Spleen (tissue), 11 donors: ENCODE results near the gene VAV2. TPM values are rescaled to one million over a fixed set of nuclear protein-coding genes. Genes with fewer than 3 reads are reported as not detected.

Experiments used
- DNase-seq: peaks from one replicate; pipeline ENCODE4 v3.0.0-alpha.2; 2020
- H3K27ac ChIP-seq, 8 donors: fragments of 200-600 bp; sonication (generic) in 7 of 8; 1 replicate in 4 of 8; 2 replicates in 4 of 8; pipeline versions ENCODE4 v1.5.0 to v1.8.0; 2016 to 2021; ENCODE audit warnings: inconsistent platforms in 4 of 8, mild to moderate bottlenecking in 4 of 8, moderate library complexity in 1 of 8
- H3K27me3 ChIP-seq, 7 donors: fragments of 200-600 bp; sonication (generic) in 6 of 7; replicated peaks in 1 of 7; 1 replicate in 4 of 7; 2 replicates in 3 of 7; pipeline versions ENCODE4 v1.5.0 to v1.8.0; 2016 to 2021; ENCODE audit warnings: inconsistent platforms in 3 of 7, mild to moderate bottlenecking in 1 of 7
- H3K36me3 ChIP-seq, 6 donors: fragments of 200-600 bp; sonication (generic) in 5 of 6; 1 replicate in 4 of 6; 2 replicates in 2 of 6; pipeline versions ENCODE4 v1.5.0 to v1.8.0; 2016 to 2021; ENCODE audit warnings: inconsistent platforms in 2 of 6
- H3K4me1 ChIP-seq, 6 donors: fragments of 200-600 bp; sonication (generic) in 5 of 6; 1 replicate in 3 of 6; 2 replicates in 3 of 6; pipeline versions ENCODE4 v1.5.0 to v1.8.0; 2016 to 2021; ENCODE audit warnings: inconsistent platforms in 3 of 6
- H3K4me3 ChIP-seq, 8 donors: fragments of 200-600 bp; sonication (generic) in 7 of 8; 1 replicate in 4 of 8; 2 replicates in 4 of 8; pipeline versions ENCODE4 v1.5.0 to v1.8.0; 2016 to 2021; ENCODE audit warnings: inconsistent platforms in 4 of 8, mild to moderate bottlenecking in 4 of 8, moderate library complexity in 2 of 8
- H3K9me3 ChIP-seq, 8 donors: fragments of 200-600 bp; sonication (generic) in 7 of 8; 1 replicate in 4 of 8; 2 replicates in 4 of 8; pipeline versions ENCODE4 v1.5.0 to v1.8.0; 2016 to 2021; ENCODE audit warnings: inconsistent platforms in 4 of 8
- POLR2A ChIP-seq, 3 donors: fragments of 450-650 bp; IDR thresholded peaks; one replicate each; pipeline ENCODE4 v1.5.1; 2017; ENCODE audit warnings: antibody characterized with exemption in 3 of 3, mild to moderate bottlenecking in 1 of 3
- POLR2AphosphoS5 ChIP-seq, 3 donors: sonication (generic); formaldehyde crosslinking; IDR thresholded peaks; one replicate each; pipeline ENCODE4 v1.5.1; 2017; ENCODE audit warnings: antibody characterized with exemption in 3 of 3
- WGBS, 5 donors: extraction: QIAGEN DNeasy Blood & Tissue Kit in 3 of 5; methylation state at CpG; one replicate each; pipeline versions ENCODE4 v1.1.5 to v1.1.7; 2013 to 2018; 5-methylcytosine and 5-hydroxymethylcytosine counted together
- intact Hi-C: fragments of 100-400 bp; cut with DNase I; formaldehyde crosslinking; loops from one replicate; pipeline ENCODE4 v1.15.0; 2023; ENCODE audit warnings: low total_unique reads
- polyA plus RNA-seq, 3 donors: library from polyadenylated mRNA; stranded (reverse); fragments of 200-250 nt; gene quantifications; one replicate each; pipeline ENCODE4 v1.2.1, GENCODE V29; 2013
- total RNA-seq, 7 donors: library from RNA; depleted of rRNA in 3 of 7; stranded (reverse); fragments of >200 nt in 3 of 7; fragmentation: NEBNext Ultra II Directional in 4 of 7; extraction: Animal tissue kit (Norgen Biotek cat#: 25700) in 4 of 7; gene quantifications; one replicate each; pipeline versions ENCODE4 v1.1.0 to v1.2.1, GENCODE V29; 2016 to 2021
- TF ChIP-seq, protein P1 (sequence below), 11 experiments: fragments of 200-600 bp in 7 of 11; fragments of 450-650 bp in 4 of 11; sonication (generic) in 4 of 11; IDR thresholded peaks in 8 of 11; conservative IDR thresholded peaks in 3 of 11; 1 replicate in 7 of 11; 2 replicates in 4 of 11; pipeline versions ENCODE4 v1.4.0 to v1.8.0; 2016 to 2021; ENCODE audit warnings: antibody characterized with exemption in 11 of 11, inconsistent platforms in 4 of 11, mild to moderate bottlenecking in 1 of 11
- donor health status: healthy with polysubstance abuse.
- donor health status: DM: no; HTN: no; CAD: no; lungs with moderate emphysema.
- donor health status: DM: no; HTN: no; CAD: no.
- donor health status: Bipolar disorder and iron deficiency.
- donor health status: healthy.
- donor health status: DM: no; HTN: no; CAD: no.
- donor health status: DM: yes; HTN: yes; CAD: no.

The VAV2 gene
- total and polyA plus RNA-seq, 10 donors: 14.2 to 39.2 (median 23.3) TPM

DNA sequence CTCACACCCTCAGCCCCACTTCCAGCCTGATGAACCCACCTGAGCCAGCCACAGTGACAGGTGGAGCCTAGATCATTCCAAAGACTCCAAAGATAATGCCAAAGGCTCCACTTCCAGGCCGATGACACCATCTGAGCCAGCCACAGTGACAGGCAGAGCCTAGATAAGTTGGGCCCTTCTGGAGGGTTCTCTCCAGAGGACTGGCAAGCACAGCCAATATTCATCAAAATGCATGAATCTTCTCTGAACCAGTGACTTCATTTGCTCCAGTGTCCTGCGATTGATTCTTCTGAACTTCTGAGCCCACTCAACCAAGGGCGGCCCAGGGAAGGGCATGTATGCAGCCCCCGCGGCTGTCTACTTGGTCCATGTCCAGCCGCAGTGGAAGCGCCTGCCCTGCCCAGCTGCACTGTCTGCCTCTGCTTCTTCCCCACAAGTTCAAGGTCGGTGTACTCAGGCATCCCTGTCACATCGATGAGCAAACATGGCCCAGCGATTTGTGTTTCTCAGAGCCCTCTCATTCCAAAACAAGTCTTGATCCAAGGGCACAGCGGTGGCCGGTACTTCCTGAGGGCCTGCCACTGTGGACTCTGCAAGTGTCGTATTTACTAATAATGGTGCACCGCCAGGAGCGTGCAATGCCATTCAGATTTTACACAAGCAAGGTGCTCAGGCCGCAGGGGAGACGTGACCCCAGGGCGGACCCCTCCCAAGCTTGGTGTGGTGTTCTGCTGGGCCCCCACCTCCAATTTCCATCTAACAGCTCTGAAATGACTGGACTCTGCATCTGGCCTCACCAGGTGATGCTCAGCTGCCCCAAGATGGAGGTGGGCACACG is 107.0 kb downstream of the VAV2 start:
- Histone ChIP-seq H3K27ac (peak overlapping the region in 1 of 8 donors; percentile 27), H3K36me3 (peaks cover 0 to 3% (median 0%) of the 10 kb centered on the region in 6 donors), H3K4me3 (no peak overlapping the region), H3K9me3 (no peaks in the 10 kb centered on the region), H3K27me3 (no peaks in the 10 kb centered on the region), H3K4me1 (peaks cover 0 to 49% (median 6%) of the 10 kb centered on the region in 6 donors)
- intact Hi-C loops: no loop called here
- TF ChIP-seq, protein P1, sequence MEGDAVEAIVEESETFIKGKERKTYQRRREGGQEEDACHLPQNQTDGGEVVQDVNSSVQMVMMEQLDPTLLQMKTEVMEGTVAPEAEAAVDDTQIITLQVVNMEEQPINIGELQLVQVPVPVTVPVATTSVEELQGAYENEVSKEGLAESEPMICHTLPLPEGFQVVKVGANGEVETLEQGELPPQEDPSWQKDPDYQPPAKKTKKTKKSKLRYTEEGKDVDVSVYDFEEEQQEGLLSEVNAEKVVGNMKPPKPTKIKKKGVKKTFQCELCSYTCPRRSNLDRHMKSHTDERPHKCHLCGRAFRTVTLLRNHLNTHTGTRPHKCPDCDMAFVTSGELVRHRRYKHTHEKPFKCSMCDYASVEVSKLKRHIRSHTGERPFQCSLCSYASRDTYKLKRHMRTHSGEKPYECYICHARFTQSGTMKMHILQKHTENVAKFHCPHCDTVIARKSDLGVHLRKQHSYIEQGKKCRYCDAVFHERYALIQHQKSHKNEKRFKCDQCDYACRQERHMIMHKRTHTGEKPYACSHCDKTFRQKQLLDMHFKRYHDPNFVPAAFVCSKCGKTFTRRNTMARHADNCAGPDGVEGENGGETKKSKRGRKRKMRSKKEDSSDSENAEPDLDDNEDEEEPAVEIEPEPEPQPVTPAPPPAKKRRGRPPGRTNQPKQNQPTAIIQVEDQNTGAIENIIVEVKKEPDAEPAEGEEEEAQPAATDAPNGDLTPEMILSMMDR (IDR thresholded peaks at IDR 0.05 in 8 of 11, conservative IDR thresholded peaks at IDR 0.05 in 3 of 11): no peak
- TF ChIP-seq POLR2AphosphoS5 (IDR thresholded peaks at IDR 0.05): peak in 1 of 3 donors; percentile 11
- 77 to 90% (median 86%) methylated on average over 18 to 19 of the region's 19 CpGs for WGBS, 5 donors
- no peak for DNase-seq

DNA sequence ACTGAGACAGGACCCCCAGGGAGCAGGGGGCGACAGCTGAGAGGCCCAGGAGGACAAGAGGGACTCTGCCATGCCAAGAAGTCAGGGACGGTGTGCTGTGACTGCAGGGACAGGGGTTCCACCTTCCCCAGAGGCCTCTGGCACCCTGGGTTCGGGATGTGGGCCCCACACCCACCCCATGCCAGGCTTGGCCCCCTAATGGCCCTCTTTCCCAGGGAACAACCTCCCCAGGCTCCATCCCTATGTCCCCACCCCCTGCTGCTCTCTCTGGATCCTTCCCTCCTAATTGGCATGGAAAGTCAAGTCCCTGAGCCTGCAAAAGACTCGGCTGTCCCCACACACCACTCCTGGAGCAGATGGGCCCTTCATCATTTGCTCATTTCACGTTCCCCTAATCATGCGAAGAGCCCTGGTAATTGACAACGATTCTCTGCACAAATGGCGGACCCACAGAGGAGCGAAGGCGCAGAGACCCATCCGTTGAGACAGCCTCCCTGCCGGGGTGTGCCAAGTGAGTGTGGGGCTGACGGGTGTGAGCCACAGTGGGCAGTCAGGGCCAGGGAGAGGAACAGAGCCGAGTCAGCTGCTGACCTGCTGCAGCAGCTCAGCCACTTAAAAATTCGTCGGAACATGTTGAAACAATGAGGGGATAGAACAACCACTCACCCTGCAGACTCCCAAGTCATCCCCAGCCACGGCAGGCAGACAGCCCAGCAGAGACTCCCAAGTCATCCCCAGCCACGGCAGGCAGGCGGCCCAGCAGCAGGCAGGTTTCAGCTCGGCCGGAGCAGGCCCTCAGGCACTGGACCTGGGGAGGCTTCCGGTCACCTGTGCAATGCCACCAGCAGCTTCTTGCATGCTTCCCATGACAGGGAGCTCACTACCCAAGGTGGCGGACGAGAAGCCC is 109.0 kb downstream of the VAV2 start:
- Histone ChIP-seq H3K4me1 (peaks cover 0 to 49% (median 7%) of the 10 kb centered on the region in 6 donors), H3K27me3 (no peaks in the 10 kb centered on the region), H3K9me3 (no peaks in the 10 kb centered on the region), H3K4me3 (no peak overlapping the region), H3K27ac (no peak overlapping the region), H3K36me3 (peaks cover 0 to 3% (median 0%) of the 10 kb centered on the region in 6 donors)
- TF ChIP-seq POLR2AphosphoS5 (IDR thresholded peaks at IDR 0.05) (no peak), POLR2A (IDR thresholded peaks at IDR 0.05) (no peak)
- TF ChIP-seq, protein P1 (IDR thresholded peaks at IDR 0.05 in 8 of 11, conservative IDR thresholded peaks at IDR 0.05 in 3 of 11): no peak
- DNase-seq: no peak
- intact Hi-C loops: no loop called here
- WGBS, 5 donors: 92 to 95% (median 92%) methylated on average over 17 to 24 of the region's 24 CpGs

DNA sequence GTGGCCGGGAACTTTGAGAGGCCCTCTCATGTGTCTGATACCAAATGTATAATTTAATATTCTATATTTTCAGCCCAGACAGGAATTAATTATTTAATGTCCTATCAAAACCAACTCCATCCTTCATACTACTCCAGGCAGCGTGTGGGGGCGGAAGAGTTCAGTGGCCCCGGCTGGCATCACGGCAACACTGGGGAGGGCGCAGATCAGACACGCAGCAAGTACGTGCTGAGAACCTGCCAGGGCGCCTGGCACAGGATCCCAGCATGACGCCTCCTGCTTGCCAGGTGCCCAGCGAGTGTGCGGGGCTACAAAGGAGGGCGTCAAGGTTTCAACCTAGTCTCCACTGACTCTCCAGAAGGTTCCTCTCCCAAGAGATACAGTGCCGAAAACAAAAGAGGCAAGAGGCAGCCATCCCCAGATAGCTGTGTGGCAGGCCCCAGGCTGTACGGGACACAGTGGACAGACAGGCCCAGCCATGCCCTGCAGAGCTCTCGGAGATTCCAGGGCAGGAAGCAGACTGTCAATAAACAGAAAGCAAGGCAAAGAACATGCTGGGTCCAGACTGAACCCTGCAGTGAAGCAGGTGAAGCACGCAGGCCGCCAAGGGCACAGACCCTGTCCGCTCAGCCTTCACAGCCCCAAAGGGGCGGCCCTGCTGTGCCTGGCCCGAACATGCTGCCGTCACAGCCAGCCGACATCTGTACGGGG is 110.3 kb downstream of the VAV2 start:
- Histone ChIP-seq H3K27me3 (no peaks in the 10 kb centered on the region), H3K4me1 (peaks cover 0 to 44% (median 6%) of the 10 kb centered on the region in 6 donors), H3K9me3 (no peaks in the 10 kb centered on the region), H3K27ac (no peak overlapping the region), H3K4me3 (no peak overlapping the region), H3K36me3 (no peaks in the 10 kb centered on the region)
- TF ChIP-seq POLR2A (IDR thresholded peaks at IDR 0.05) (no peak), POLR2AphosphoS5 (IDR thresholded peaks at IDR 0.05) (no peak)
- TF ChIP-seq, protein P1 (IDR thresholded peaks at IDR 0.05 in 8 of 11, conservative IDR thresholded peaks at IDR 0.05 in 3 of 11): no peak
- intact Hi-C loops: no loop called here
- WGBS, 5 donors: 87 to 93% (median 91%) methylated on average over 17 to 24 of the region's 24 CpGs
- no peak for DNase-seq
